ENCODE measurements around the gene EGFR. TPM values are rescaled to one million over a fixed set of nuclear protein-coding genes. Genes with fewer than 3 reads are reported as not detected.

EGFR gene
- total RNA-seq, 5 donors from 2014 or later (not counting 1 experiment from before 2014, with no cell fraction given) = 0.16 to 0.79 (median 0.35) TPM; not detected in 2

DNA sequence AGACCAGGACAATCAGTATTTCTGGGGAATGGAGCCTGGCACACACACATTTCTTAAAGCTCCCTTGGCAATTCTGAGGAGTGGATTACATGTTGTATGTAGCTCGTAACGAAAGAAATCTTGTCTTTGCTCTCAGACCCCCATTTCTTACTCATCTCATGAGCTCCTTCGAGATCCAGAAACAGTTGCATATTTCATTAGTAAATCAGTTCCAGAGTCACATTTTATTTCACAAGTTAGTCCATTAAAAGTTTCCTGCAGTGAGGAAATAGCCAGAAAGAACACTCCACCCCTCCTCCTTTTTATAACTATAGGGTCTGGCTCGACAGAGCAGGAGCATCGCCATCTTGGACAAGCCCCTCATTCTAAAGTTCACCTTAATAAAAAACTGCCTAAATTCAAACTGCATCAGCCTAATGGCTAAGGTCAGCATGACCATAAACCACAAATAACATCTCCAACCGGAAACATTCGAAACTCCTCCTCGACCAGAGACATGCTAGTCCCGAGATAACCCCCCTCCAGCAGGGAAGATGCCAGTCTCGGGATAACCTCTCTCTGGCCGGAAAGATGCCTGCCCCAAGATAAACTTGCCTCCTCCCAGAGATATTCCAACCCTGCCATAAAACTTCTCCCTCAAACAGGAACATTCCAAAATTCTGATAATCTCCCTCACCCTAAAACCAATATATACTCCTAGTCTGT, 7.4 kb downstream of the EGFR start:
- H3K27me3 ChIP-seq (replicated peaks in 1 of 2; ENCODE audit: control insufficient read depth in 2 of 2, extremely low read depth in 1 of 2, insufficient read depth in 2 of 2, low read length in 1 of 2) = peaks cover 0 to 12% of the 10 kb centered on the region in 2 experiments
- DNase-seq = no peak
- no peaks in the 10 kb centered on the region for H3K36me3 ChIP-seq (ENCODE audit: control insufficient read depth in 2 of 2, extremely low read depth in 1 of 2, insufficient read depth in 1 of 2, low read length in 1 of 2)
- Mint-ChIP-seq H3K27me3 (peaks cover 23 to 29% of the 10 kb centered on the region in 2 donors), H3K36me3 (no peaks in the 10 kb centered on the region), H3K4me3 (no peak overlapping the region), H3K4me1 (no peaks in the 10 kb centered on the region), H3K27ac (no peak overlapping the region), H3K9me3 (peaks cover 0 to 5% (median 0%) of the 10 kb centered on the region in 3 donors)
- H3K4me1 ChIP-seq (ENCODE audit: control insufficient read depth in 1 of 2, extremely low read depth in 1 of 2, insufficient read depth in 2 of 2, low read length in 2 of 2) = no peaks in the 10 kb centered on the region
- H3K9me3 ChIP-seq = no peaks in the 10 kb centered on the region
- H3K27ac ChIP-seq (ENCODE audit: low read length) = no peak overlapping the region
- CTCF ChIA-PET = no interaction called here
- no peak overlapping the region for H3K4me3 ChIP-seq (ENCODE audit: control insufficient read depth in 1 of 2, extremely low read depth in 1 of 2, low read length in 1 of 2)
- ATAC-seq (replicated peaks in 1 of 4) = no peak
- WGBS (ENCODE audit: insufficient coverage) = 81% methylated on average over 8 of the region's 11 CpGs
- POLR2A ChIA-PET = interaction anchor here in 1 of 2 donors (0.7 kb wide), 1 partner anchor 29 kb away, joined by 3 read pairs; no protein-coding TSS in a partner anchor

DNA sequence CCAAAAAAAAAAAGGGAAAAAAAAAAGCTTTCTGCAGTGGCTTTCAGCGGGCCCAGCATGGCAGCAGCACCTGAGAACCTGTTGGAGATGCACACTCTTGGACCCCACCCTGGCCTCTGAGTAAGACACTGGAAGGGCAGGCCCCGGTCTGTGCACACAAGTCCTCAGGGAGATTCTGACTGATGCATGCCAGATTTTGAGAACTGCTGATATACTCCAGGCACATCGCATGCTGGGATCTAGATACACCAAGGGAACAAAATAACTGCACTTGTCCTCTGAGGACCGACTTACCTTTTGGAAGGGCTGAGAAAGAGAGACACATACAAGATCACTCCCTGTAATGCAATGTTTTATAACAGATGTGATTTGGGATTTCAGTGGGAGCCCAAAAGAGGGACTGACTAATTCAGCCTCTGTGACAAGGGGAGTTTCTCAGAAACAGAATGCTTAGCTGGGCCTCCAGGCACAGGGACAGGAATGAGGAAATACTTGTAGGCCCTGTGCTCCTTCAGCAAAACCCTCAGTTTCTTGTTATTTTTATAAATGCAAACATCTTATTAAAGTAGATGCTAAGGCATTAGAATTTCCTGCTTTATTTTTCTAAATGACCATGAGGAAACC, 8.2 kb downstream of the EGFR start:
- no peak overlapping the region for H3K27ac ChIP-seq (ENCODE audit: low read length)
- no peak overlapping the region for H3K4me3 Mint-ChIP-seq
- ChIA-PET CTCF (no interaction called here), POLR2A (no interaction called here)
- H3K4me1 Mint-ChIP-seq = no peaks in the 10 kb centered on the region
- no peaks in the 10 kb centered on the region for H3K36me3 ChIP-seq (ENCODE audit: control insufficient read depth in 2 of 2, extremely low read depth in 1 of 2, insufficient read depth in 1 of 2, low read length in 1 of 2)
- H3K4me1 ChIP-seq (ENCODE audit: control insufficient read depth in 1 of 2, extremely low read depth in 1 of 2, insufficient read depth in 2 of 2, low read length in 2 of 2) = no peaks in the 10 kb centered on the region
- peaks cover 0 to 8% of the 10 kb centered on the region in 2 experiments for H3K27me3 ChIP-seq (replicated peaks in 1 of 2; ENCODE audit: control insufficient read depth in 2 of 2, extremely low read depth in 1 of 2, insufficient read depth in 2 of 2, low read length in 1 of 2)
- peaks cover 0 to 5% (median 0%) of the 10 kb centered on the region in 3 donors for H3K9me3 Mint-ChIP-seq
- peaks cover 16 to 22% of the 10 kb centered on the region in 2 donors for H3K27me3 Mint-ChIP-seq
- DNase-seq (no peak), ATAC-seq (replicated peaks in 1 of 4) (no peak)
- WGBS (ENCODE audit: insufficient coverage) = 68% methylated on average over 3 of the region's 4 CpGs
- no peaks in the 10 kb centered on the region for H3K9me3 ChIP-seq
- no peak overlapping the region for H3K4me3 ChIP-seq (ENCODE audit: control insufficient read depth in 1 of 2, extremely low read depth in 1 of 2, low read length in 1 of 2)
- no peaks in the 10 kb centered on the region for H3K36me3 Mint-ChIP-seq
- no peak overlapping the region for H3K27ac Mint-ChIP-seq

DNA sequence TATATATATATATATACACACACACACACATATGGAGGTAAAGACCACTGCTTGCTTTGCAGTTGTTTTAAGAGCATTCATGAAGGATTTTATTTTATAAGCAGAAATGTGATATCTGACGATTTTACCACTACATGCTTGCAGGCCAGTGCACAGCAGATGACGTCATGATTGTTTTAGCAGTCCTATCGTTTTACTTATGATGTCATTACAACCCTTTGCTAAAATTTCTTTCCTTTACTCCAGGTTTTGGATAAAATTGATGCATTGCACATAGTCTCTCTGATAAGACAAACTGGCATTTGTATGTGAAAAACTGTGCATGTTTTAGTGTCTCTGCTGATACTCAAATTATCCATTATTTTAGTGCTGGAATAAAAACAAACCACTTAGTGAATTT, 9.2 kb downstream of the EGFR start:
- H3K27me3 Mint-ChIP-seq = peaks cover 10 to 15% of the 10 kb centered on the region in 2 donors
- Histone ChIP-seq H3K4me3 (ENCODE audit: control insufficient read depth in 1 of 2, extremely low read depth in 1 of 2, low read length in 1 of 2) (no peak overlapping the region), H3K27ac (ENCODE audit: low read length) (no peak overlapping the region), H3K4me1 (ENCODE audit: control insufficient read depth in 1 of 2, extremely low read depth in 1 of 2, insufficient read depth in 2 of 2, low read length in 2 of 2) (no peaks in the 10 kb centered on the region), H3K36me3 (ENCODE audit: control insufficient read depth in 2 of 2, extremely low read depth in 1 of 2, insufficient read depth in 1 of 2, low read length in 1 of 2) (no peaks in the 10 kb centered on the region), H3K9me3 (no peaks in the 10 kb centered on the region), H3K27me3 (replicated peaks in 1 of 2; ENCODE audit: control insufficient read depth in 2 of 2, extremely low read depth in 1 of 2, insufficient read depth in 2 of 2, low read length in 1 of 2) (peaks cover 0 to 3% of the 10 kb centered on the region in 2 experiments)
- 80% methylated on average over 1 of the region's 3 CpGs for WGBS (ENCODE audit: insufficient coverage)
- no peaks in the 10 kb centered on the region for H3K36me3 Mint-ChIP-seq
- ATAC-seq (replicated peaks in 1 of 4) (no peak), DNase-seq (no peak)
- no peaks in the 10 kb centered on the region for H3K4me1 Mint-ChIP-seq
- ChIA-PET CTCF (no interaction called here), POLR2A (no interaction called here)
- H3K9me3 Mint-ChIP-seq = peaks cover 0 to 5% (median 0%) of the 10 kb centered on the region in 3 donors
- H3K27ac Mint-ChIP-seq = no peak overlapping the region
- no peak overlapping the region for H3K4me3 Mint-ChIP-seq

DNA sequence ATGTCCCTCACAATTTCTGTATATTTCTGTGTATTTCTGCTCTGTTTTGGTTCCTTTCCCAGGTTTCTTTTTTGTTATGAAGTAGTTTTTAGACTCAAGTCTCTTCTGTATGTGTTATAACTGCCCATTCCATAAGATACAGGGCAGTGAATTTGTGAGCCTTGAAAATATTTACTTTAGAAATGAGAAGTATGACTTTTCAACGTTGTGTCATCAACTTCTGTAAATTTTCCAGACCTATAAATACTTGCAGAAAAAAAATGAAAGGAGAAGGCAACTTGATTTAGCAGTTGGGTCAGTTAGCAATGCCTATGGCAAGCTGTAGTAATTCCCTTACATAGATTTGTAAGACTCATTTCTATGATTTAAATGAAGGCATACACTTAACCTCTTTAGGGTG, 11.5 kb downstream of the EGFR start:
- WGBS (ENCODE audit: insufficient coverage) = no CpG with 5 or more reads among the region's 1 CpG
- Mint-ChIP-seq H3K27me3 (peaks cover 0 to 6% of the 10 kb centered on the region in 2 donors), H3K36me3 (no peaks in the 10 kb centered on the region), H3K9me3 (no peaks in the 10 kb centered on the region), H3K4me1 (no peaks in the 10 kb centered on the region), H3K27ac (no peak overlapping the region), H3K4me3 (no peak overlapping the region)
- H3K9me3 ChIP-seq = no peaks in the 10 kb centered on the region
- ChIA-PET POLR2A (no interaction called here), CTCF (no interaction called here)
- H3K27ac ChIP-seq (ENCODE audit: low read length) = no peak overlapping the region
- H3K27me3 ChIP-seq (replicated peaks in 1 of 2; ENCODE audit: control insufficient read depth in 2 of 2, extremely low read depth in 1 of 2, insufficient read depth in 2 of 2, low read length in 1 of 2) = peaks cover 0 to 3% of the 10 kb centered on the region in 2 experiments
- ATAC-seq (replicated peaks in 1 of 4) (no peak), DNase-seq (no peak)
- H3K4me1 ChIP-seq (ENCODE audit: control insufficient read depth in 1 of 2, extremely low read depth in 1 of 2, insufficient read depth in 2 of 2, low read length in 2 of 2) = no peaks in the 10 kb centered on the region
- H3K36me3 ChIP-seq (ENCODE audit: control insufficient read depth in 2 of 2, extremely low read depth in 1 of 2, insufficient read depth in 1 of 2, low read length in 1 of 2) = no peaks in the 10 kb centered on the region
- no peak overlapping the region for H3K4me3 ChIP-seq (ENCODE audit: control insufficient read depth in 1 of 2, extremely low read depth in 1 of 2, low read length in 1 of 2)

DNA sequence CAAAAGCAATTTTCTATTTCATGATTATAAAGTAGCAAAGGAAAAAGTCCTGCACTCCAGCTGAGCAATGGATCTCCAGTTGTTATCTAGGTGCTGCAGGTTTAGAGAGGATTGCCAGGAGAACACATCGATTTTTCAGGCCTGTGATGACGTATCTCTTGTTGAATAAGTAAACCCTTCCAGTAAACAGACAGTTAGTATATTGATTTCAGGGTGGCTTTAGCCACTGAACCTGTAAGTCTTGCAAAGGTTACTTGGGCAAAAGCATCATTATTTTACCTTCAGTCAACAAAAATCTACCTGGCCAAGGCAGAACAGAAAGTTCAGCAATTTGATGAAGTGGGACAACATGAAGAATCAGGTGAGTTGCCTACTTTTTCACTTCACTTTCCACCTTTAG, 12.3 kb downstream of the EGFR start:
- Mint-ChIP-seq H3K27ac (no peak overlapping the region), H3K4me3 (no peak overlapping the region), H3K9me3 (no peaks in the 10 kb centered on the region), H3K36me3 (no peaks in the 10 kb centered on the region), H3K4me1 (no peaks in the 10 kb centered on the region), H3K27me3 (peaks cover 0 to 6% of the 10 kb centered on the region in 2 donors)
- POLR2A ChIA-PET = no interaction called here
- DNase-seq (no peak), ATAC-seq (replicated peaks in 1 of 4) (no peak)
- WGBS (ENCODE audit: insufficient coverage) = no CpG with 5 or more reads among the region's 2 CpGs
- Histone ChIP-seq H3K27ac (ENCODE audit: low read length) (no peak overlapping the region), H3K4me3 (ENCODE audit: control insufficient read depth in 1 of 2, extremely low read depth in 1 of 2, low read length in 1 of 2) (no peak overlapping the region), H3K9me3 (no peaks in the 10 kb centered on the region), H3K36me3 (ENCODE audit: control insufficient read depth in 2 of 2, extremely low read depth in 1 of 2, insufficient read depth in 1 of 2, low read length in 1 of 2) (no peaks in the 10 kb centered on the region), H3K4me1 (ENCODE audit: control insufficient read depth in 1 of 2, extremely low read depth in 1 of 2, insufficient read depth in 2 of 2, low read length in 2 of 2) (no peaks in the 10 kb centered on the region), H3K27me3 (replicated peaks in 1 of 2; ENCODE audit: control insufficient read depth in 2 of 2, extremely low read depth in 1 of 2, insufficient read depth in 2 of 2, low read length in 1 of 2) (peaks cover 0 to 3% of the 10 kb centered on the region in 2 experiments)
- CTCF ChIA-PET = no interaction called here

DNA sequence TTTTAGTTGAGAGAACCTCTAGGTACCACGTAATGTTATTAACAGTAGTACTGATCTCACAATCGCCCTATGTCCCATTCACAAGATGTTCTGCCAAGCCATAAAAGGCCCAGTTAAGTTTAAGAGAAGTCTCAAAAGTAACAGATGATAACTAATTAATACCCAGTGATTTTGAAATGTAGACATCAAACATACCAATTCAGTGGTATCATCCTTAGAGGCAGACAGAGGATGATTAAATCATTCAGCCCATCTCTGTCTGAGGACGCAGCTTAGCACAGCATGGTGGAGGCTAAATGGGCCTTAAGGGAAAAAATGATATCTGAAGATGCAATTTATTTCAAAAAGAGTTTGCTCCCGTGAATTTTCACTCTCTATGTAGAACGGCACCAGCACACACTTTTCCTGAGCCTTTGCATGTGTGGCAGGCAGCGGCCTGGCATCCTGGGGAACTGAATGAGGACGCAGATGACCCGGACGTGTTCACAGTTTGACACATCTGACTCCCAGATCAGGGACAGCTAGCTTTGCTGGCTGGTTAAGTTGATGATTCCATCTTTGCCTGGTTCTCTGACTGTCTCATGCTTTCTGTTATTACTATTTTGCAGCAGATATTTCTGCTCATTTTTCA, 13.4 kb downstream of the EGFR start:
- WGBS (ENCODE audit: insufficient coverage) = 89% methylated on average over 5 of the region's 9 CpGs
- no peak for ATAC-seq (replicated peaks in 1 of 4)

More for the DNA sequence above, 13.4 kb downstream of the EGFR start:
- no peaks in the 10 kb centered on the region for H3K4me1 ChIP-seq (ENCODE audit: control insufficient read depth in 1 of 2, extremely low read depth in 1 of 2, insufficient read depth in 2 of 2, low read length in 2 of 2)
- H3K27me3 ChIP-seq (replicated peaks in 1 of 2; ENCODE audit: control insufficient read depth in 2 of 2, extremely low read depth in 1 of 2, insufficient read depth in 2 of 2, low read length in 1 of 2) = peaks cover 0 to 3% of the 10 kb centered on the region in 2 experiments
- H3K36me3 ChIP-seq (ENCODE audit: control insufficient read depth in 2 of 2, extremely low read depth in 1 of 2, insufficient read depth in 1 of 2, low read length in 1 of 2) = no peaks in the 10 kb centered on the region
- Mint-ChIP-seq H3K9me3 (no peaks in the 10 kb centered on the region), H3K27ac (no peak overlapping the region), H3K4me1 (no peaks in the 10 kb centered on the region), H3K36me3 (no peaks in the 10 kb centered on the region), H3K27me3 (peaks cover 0 to 2% of the 10 kb centered on the region in 2 donors), H3K4me3 (no peak overlapping the region)
- ChIA-PET CTCF (no interaction called here), POLR2A (no interaction called here)
- DNase-seq = no peak
- no peak overlapping the region for H3K27ac ChIP-seq (ENCODE audit: low read length)
- H3K4me3 ChIP-seq (ENCODE audit: control insufficient read depth in 1 of 2, extremely low read depth in 1 of 2, low read length in 1 of 2) = no peak overlapping the region
- no peaks in the 10 kb centered on the region for H3K9me3 ChIP-seq

All from T-cell (primary cell).